Natural killer cell (primary cell): ENCODE data around the gene EXO1. TPM values are rescaled to one million over a fixed set of nuclear protein-coding genes. Genes with fewer than 3 reads are reported as not detected.

Source experiments
- ATAC-seq, 3 donors: fragments of 150-1000 bp in 2 of 3; fragments of 200-7000 bp in 1 of 3; cut with Tn5 transposase; 1 replicate in 1 of 3; 2 replicates in 2 of 3; pipeline ENCODE4 v1.10.0; 2021; ENCODE audit warnings: mild to moderate bottlenecking in 2 of 3, moderate library complexity in 2 of 3
- DNase-seq, 2 donors: peaks; one replicate each; pipeline versions ENCODE4 v3.0.0 to v3.0.0-alpha.2; 2013 to 2021; ENCODE audit warnings: mixed read lengths in 1 of 2
- H3K27ac ChIP-seq: one replicate; pipeline ENCODE4 v1.5.1; 2013; ENCODE audit warnings: mild to moderate bottlenecking, low read length
- H3K27me3 ChIP-seq: one replicate; pipeline ENCODE4 v1.6.1; 2013; ENCODE audit warnings: low read length; ENCODE audit not compliant: control insufficient read depth, insufficient read depth
- H3K36me3 ChIP-seq: one replicate; pipeline ENCODE4 v1.6.1; 2013; ENCODE audit warnings: low read length; ENCODE audit not compliant: control insufficient read depth, insufficient read depth
- H3K4me1 ChIP-seq: one replicate; pipeline ENCODE4 v1.6.1; 2013; ENCODE audit warnings: low read length; ENCODE audit not compliant: control insufficient read depth, insufficient read depth
- H3K4me3 ChIP-seq: one replicate; pipeline ENCODE4 v1.5.1; 2013; ENCODE audit warnings: low read length
- H3K9me3 ChIP-seq: one replicate; pipeline ENCODE4 v1.6.1; 2013; ENCODE audit warnings: low read length; ENCODE audit not compliant: control insufficient read depth, insufficient read depth
- H3K27ac Mint-ChIP-seq, 2 donors: one replicate each; pipeline ENCODE4 v1.8.0; 2022; ENCODE audit warnings: mild to moderate bottlenecking in 2 of 2, mixed read lengths in 2 of 2, moderate library complexity in 1 of 2
- H3K27me3 Mint-ChIP-seq, 2 donors: one replicate each; pipeline ENCODE4 v1.8.0; 2022; ENCODE audit warnings: low read depth in 2 of 2, mixed read lengths in 2 of 2
- H3K36me3 Mint-ChIP-seq: one replicate; pipeline ENCODE4 v1.8.0; 2022; ENCODE audit warnings: mixed read lengths
- H3K4me1 Mint-ChIP-seq, 2 donors: one replicate each; pipeline ENCODE4 v1.8.0; 2022; ENCODE audit warnings: mixed read lengths in 2 of 2
- H3K4me3 Mint-ChIP-seq: one replicate; pipeline ENCODE4 v1.8.0; 2022; ENCODE audit warnings: mild to moderate bottlenecking, moderate library complexity, mixed read lengths
- H3K9me3 Mint-ChIP-seq, 2 donors: one replicate each; pipeline ENCODE4 v1.8.0; 2022; ENCODE audit warnings: mixed read lengths in 2 of 2
- WGBS: methylation state at CpG from one replicate; pipeline ENCODE4 v1.1.7; 2013; ENCODE audit warnings: missing lambda C conversion rate; ENCODE audit not compliant: insufficient coverage; 5-methylcytosine and 5-hydroxymethylcytosine counted together
- intact Hi-C: fragments of 100-400 bp; cut with micrococcal nuclease; formaldehyde crosslinking; loops from one replicate; pipeline ENCODE4 v1.14.2; 2022
- total RNA-seq, 4 donors: library from RNA; stranded (reverse); fragments of 120-200 nt in 1 of 4; gene quantifications; one replicate each; pipeline versions ENCODE4 v1.2.3 to v1.2.4, GENCODE V29; 2013 to 2022
- TF ChIP-seq, protein P1 (sequence below): fragments of 200-600 bp; IDR thresholded peaks from one replicate; pipeline ENCODE4 v1.8.0; 2022; ENCODE audit warnings: antibody characterized with exemption

Gene EXO1
- total RNA-seq, 3 donors from 2014 or later (not counting 1 experiment from before 2014, with no cell fraction given), result 1.6 to 2.7 (median 1.7) TPM

DNA sequence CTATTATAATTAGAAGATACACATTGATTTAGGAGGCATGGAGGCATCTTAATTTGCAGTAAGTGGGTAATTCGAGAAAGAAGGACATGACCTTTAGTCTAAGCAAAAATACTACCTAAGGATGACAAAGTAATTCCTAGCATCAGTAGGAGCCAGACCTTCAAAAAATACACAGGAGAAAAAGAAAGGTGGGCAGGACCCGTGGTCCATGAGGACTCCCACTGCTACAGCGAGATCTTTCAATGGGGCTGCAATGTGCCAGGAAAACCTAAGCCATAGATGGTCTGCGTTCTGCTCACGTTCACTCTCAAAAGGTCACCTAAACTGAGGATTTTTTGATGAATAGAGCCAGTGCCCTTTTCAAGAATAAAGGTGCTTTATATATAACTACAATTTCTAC, 10.6 kb upstream of the EXO1 start:
- Histone ChIP-seq H3K27me3 (peaks cover 2% of the 10 kb centered on the region), H3K4me1 (no peaks in the 10 kb centered on the region), H3K36me3 (no peaks in the 10 kb centered on the region), H3K9me3 (no peaks in the 10 kb centered on the region), H3K4me3 (no peak overlapping the region), H3K27ac (no peak overlapping the region)
- H3K9me3 Mint-ChIP-seq, result no peaks in the 10 kb centered on the region
- ATAC-seq, result no peak
- no peaks in the 10 kb centered on the region for H3K36me3 Mint-ChIP-seq
- H3K27me3 Mint-ChIP-seq, result peaks cover 14 to 58% of the 10 kb centered on the region in 2 donors
- intact Hi-C loops, result no loop called here
- DNase-seq, result no peak
- no peak overlapping the region for H3K4me3 Mint-ChIP-seq
- no peak overlapping the region for H3K27ac Mint-ChIP-seq
- TF ChIP-seq, protein P1, sequence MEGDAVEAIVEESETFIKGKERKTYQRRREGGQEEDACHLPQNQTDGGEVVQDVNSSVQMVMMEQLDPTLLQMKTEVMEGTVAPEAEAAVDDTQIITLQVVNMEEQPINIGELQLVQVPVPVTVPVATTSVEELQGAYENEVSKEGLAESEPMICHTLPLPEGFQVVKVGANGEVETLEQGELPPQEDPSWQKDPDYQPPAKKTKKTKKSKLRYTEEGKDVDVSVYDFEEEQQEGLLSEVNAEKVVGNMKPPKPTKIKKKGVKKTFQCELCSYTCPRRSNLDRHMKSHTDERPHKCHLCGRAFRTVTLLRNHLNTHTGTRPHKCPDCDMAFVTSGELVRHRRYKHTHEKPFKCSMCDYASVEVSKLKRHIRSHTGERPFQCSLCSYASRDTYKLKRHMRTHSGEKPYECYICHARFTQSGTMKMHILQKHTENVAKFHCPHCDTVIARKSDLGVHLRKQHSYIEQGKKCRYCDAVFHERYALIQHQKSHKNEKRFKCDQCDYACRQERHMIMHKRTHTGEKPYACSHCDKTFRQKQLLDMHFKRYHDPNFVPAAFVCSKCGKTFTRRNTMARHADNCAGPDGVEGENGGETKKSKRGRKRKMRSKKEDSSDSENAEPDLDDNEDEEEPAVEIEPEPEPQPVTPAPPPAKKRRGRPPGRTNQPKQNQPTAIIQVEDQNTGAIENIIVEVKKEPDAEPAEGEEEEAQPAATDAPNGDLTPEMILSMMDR, result no peak
- 84% methylated on average over 5 of the region's 5 CpGs for WGBS
- no peaks in the 10 kb centered on the region for H3K4me1 Mint-ChIP-seq

DNA sequence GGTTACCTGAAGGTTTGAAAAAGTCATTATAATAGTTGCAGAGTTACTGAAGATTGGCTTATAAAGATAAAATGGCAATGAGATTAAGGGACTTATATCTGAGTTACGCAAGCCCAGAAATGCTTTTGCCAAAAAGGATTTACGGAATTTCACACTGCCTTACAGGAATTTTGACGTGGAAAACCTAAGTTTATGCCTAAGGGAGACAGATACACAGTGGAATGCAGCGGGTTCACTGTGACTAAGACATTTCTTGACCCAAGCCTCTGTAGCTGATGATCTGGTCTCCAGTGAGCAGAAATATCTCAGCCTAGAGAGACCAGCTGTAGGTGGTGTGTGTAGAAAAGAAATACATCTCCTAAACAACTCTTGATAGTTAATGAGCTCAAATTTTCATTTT, 10.1 kb upstream of the EXO1 start:
- no peak for ATAC-seq
- H3K9me3 Mint-ChIP-seq, result no peaks in the 10 kb centered on the region
- H3K36me3 ChIP-seq, result no peaks in the 10 kb centered on the region
- intact Hi-C loops, result no loop called here
- peaks cover 2% of the 10 kb centered on the region for H3K27me3 ChIP-seq
- no peaks in the 10 kb centered on the region for H3K4me1 ChIP-seq
- TF ChIP-seq, protein P1, result no peak
- H3K4me1 Mint-ChIP-seq, result no peaks in the 10 kb centered on the region
- H3K4me3 ChIP-seq, result no peak overlapping the region
- no peaks in the 10 kb centered on the region for H3K36me3 Mint-ChIP-seq
- WGBS, result 93% methylated on average over 4 of the region's 4 CpGs
- no peak overlapping the region for H3K27ac Mint-ChIP-seq
- no peaks in the 10 kb centered on the region for H3K9me3 ChIP-seq
- no peak overlapping the region for H3K27ac ChIP-seq
- no peak overlapping the region for H3K4me3 Mint-ChIP-seq
- peaks cover 13 to 55% of the 10 kb centered on the region in 2 donors for H3K27me3 Mint-ChIP-seq
- DNase-seq, result no peak

- H3K27ac Mint-ChIP-seq, result no peak overlapping the region
- TF ChIP-seq, protein P1, result no peak
- H3K4me3 Mint-ChIP-seq, result no peak overlapping the region
- H3K36me3 ChIP-seq, result no peaks in the 10 kb centered on the region
- no peak overlapping the region for H3K4me3 ChIP-seq
- peaks cover 2% of the 10 kb centered on the region for H3K27me3 ChIP-seq
- H3K36me3 Mint-ChIP-seq, result no peaks in the 10 kb centered on the region
- no peak for DNase-seq
- intact Hi-C loops, result no loop called here
- H3K9me3 Mint-ChIP-seq, result no peaks in the 10 kb centered on the region
- peaks cover 16 to 64% of the 10 kb centered on the region in 2 donors for H3K27me3 Mint-ChIP-seq
- no peak overlapping the region for H3K27ac ChIP-seq
- ATAC-seq, result no peak
- H3K9me3 ChIP-seq, result no peaks in the 10 kb centered on the region
- WGBS, result 86% methylated on average over 5 of the region's 5 CpGs
- no peaks in the 10 kb centered on the region for H3K4me1 Mint-ChIP-seq
- H3K4me1 ChIP-seq, result no peaks in the 10 kb centered on the region
These were observed 9.1 kb upstream of the EXO1 start for GRCh38 chr1:241838897-241839296.

DNA sequence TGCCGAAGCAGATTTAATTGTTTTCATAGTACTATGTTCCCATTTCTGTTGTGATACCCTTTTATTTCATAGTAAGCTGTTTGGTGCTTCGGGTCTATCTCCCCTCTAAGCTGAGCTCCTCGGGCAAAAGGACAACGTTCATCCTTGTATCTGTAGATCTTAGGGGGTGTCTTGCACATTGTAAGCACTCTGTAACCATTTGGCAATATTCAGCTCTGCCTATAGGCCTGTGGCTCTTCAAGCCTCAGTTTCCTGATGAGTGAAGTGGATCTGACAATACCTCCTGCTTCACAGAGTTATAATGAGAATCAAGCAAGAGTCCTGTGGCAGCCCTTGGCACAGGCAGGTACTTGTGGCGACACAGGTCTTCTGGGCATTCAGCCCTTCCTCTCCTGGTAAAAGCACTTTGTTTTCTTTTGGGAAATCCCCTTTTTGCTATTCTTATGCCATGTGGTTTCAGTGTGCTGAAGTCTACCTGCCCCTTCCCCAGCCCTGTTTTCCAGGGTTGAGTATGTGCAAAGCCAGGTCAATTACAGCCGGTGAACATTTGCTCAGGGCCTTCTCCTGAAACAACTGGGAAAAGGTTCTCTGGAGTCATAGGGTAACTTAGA, 8.5 kb upstream of the EXO1 start:
- H3K36me3 ChIP-seq, result no peaks in the 10 kb centered on the region
- no peak overlapping the region for H3K27ac ChIP-seq
- no peak overlapping the region for H3K27ac Mint-ChIP-seq
- H3K4me1 Mint-ChIP-seq, result no peaks in the 10 kb centered on the region
- H3K27me3 Mint-ChIP-seq, result peaks cover 17 to 65% of the 10 kb centered on the region in 2 donors
- TF ChIP-seq, protein P1, result no peak
- no peaks in the 10 kb centered on the region for H3K4me1 ChIP-seq
- DNase-seq (no peak), ATAC-seq (no peak)
- H3K36me3 Mint-ChIP-seq, result no peaks in the 10 kb centered on the region
- peaks cover 2% of the 10 kb centered on the region for H3K27me3 ChIP-seq
- no peak overlapping the region for H3K4me3 Mint-ChIP-seq
- H3K4me3 ChIP-seq, result no peak overlapping the region
- H3K9me3 ChIP-seq, result no peaks in the 10 kb centered on the region
- intact Hi-C loops, result no loop called here
- 80% methylated on average over 6 of the region's 6 CpGs for WGBS
- H3K9me3 Mint-ChIP-seq, result no peaks in the 10 kb centered on the region
